GM12878 (cell line): ENCODE measurements around the gene APCS.

Source experiments
- CHD1 ChIP-seq: IDR thresholded peaks from 2 replicates; pipeline ENCODE4 v1.6.1; 2012; ENCODE audit warnings: low read depth, low read length, improper control_type of control experiment
- HCFC1 ChIP-seq: fragments of 150-350 bp; IDR thresholded peaks from 2 replicates; pipeline ENCODE4 v1.6.1; 2014; ENCODE audit warnings: low read length
- HDAC2 ChIP-seq: fragments of 200-600 bp; sonication (generic); IDR thresholded peaks from 2 replicates; pipeline ENCODE4 v1.6.1; 2017
- MYC ChIP-seq: IDR thresholded peaks from 2 replicates; pipeline ENCODE4 v1.6.1; 2011; ENCODE audit warnings: mild to moderate bottlenecking, low read length, moderate library complexity, inconsistent platforms; ENCODE audit not compliant: insufficient read depth, insufficient replicate concordance, insufficient read length, severe bottlenecking
- NFYA ChIP-seq: IDR thresholded peaks from 2 replicates; pipeline ENCODE4 v1.6.1; 2011; ENCODE audit warnings: low read depth, mild to moderate bottlenecking, low read length, improper control_type of control experiment, borderline replicate concordance
- POLR2A ChIP-seq: IDR thresholded peaks from 2 replicates; pipeline ENCODE4 v1.6.1; 2011; ENCODE audit warnings: low read depth, mild to moderate bottlenecking, low read length
- SUPT20H ChIP-seq: IDR thresholded peaks from 2 replicates; pipeline ENCODE4 v1.6.1; 2011; ENCODE audit warnings: low read depth, mild to moderate bottlenecking, low read length, moderate library complexity, borderline replicate concordance; ENCODE audit not compliant: control insufficient read depth
- ZNF274 ChIP-seq: IDR thresholded peaks from one replicate; pipeline ENCODE4 v1.8.0; 2011; ENCODE audit not compliant: insufficient read length, insufficient read depth
- TF ChIP-seq, protein P1 (sequence below): IDR thresholded peaks from 2 replicates; pipeline ENCODE4 v1.6.1; 2012; ENCODE audit warnings: mild to moderate bottlenecking, low read depth, low read length
- TF ChIP-seq, protein P2 (sequence below): fragments of 450-650 bp; formaldehyde crosslinking; IDR thresholded peaks from 2 replicates; pipeline ENCODE4 v1.5.0; 2022; ENCODE audit warnings: mild to moderate bottlenecking, missing genetic modification characterization
- TF ChIP-seq, protein P3 (sequence below), 3 experiments: IDR thresholded peaks in 2 of 3; conservative IDR thresholded peaks in 1 of 3; 2 replicates each; pipeline ENCODE4 v1.5.1; 2011; ENCODE audit warnings: low read depth in 3 of 3, low read length in 3 of 3, mild to moderate bottlenecking in 3 of 3, control low read depth in 2 of 3, moderate library complexity in 2 of 3, inconsistent platforms in 1 of 3, mixed read lengths in 1 of 3; ENCODE audit not compliant: control insufficient read depth in 2 of 3, insufficient read depth in 1 of 3; ENCODE audit errors: extremely low read depth in 1 of 3
- TF ChIP-seq, protein P4 (sequence below): fragments of 150-350 bp; IDR thresholded peaks from 2 replicates; pipeline ENCODE4 v1.6.1; 2016; ENCODE audit warnings: low read depth, low read length

DNA sequence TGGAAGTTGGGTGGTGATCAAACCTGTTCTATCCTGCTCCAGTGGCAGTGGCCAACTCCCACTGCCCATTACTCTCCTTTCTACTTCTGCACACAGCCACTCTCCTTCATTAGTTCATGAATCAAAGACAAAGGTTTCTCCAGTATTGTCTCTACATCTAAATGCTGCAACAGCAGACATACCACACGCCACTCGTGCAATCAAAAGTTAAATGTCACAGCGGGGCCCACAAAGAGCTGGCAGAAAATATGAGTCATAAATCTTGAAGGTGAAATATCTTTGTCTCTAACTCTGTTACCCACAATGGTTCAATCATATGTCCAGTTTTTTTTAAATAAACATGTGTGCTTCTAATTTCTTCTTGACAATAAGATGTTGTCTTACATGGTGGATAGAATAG lies 13.3 kb downstream of the APCS start:
- TF ChIP-seq, protein P1, sequence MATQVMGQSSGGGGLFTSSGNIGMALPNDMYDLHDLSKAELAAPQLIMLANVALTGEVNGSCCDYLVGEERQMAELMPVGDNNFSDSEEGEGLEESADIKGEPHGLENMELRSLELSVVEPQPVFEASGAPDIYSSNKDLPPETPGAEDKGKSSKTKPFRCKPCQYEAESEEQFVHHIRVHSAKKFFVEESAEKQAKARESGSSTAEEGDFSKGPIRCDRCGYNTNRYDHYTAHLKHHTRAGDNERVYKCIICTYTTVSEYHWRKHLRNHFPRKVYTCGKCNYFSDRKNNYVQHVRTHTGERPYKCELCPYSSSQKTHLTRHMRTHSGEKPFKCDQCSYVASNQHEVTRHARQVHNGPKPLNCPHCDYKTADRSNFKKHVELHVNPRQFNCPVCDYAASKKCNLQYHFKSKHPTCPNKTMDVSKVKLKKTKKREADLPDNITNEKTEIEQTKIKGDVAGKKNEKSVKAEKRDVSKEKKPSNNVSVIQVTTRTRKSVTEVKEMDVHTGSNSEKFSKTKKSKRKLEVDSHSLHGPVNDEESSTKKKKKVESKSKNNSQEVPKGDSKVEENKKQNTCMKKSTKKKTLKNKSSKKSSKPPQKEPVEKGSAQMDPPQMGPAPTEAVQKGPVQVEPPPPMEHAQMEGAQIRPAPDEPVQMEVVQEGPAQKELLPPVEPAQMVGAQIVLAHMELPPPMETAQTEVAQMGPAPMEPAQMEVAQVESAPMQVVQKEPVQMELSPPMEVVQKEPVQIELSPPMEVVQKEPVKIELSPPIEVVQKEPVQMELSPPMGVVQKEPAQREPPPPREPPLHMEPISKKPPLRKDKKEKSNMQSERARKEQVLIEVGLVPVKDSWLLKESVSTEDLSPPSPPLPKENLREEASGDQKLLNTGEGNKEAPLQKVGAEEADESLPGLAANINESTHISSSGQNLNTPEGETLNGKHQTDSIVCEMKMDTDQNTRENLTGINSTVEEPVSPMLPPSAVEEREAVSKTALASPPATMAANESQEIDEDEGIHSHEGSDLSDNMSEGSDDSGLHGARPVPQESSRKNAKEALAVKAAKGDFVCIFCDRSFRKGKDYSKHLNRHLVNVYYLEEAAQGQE, result no peak
- TF ChIP-seq ZNF274 (no peak), HDAC2 (no peak), SUPT20H (no peak), HCFC1 (no peak), CHD1 (no peak), MYC (no peak), NFYA (no peak), POLR2A (no peak)
- TF ChIP-seq, protein P2, sequence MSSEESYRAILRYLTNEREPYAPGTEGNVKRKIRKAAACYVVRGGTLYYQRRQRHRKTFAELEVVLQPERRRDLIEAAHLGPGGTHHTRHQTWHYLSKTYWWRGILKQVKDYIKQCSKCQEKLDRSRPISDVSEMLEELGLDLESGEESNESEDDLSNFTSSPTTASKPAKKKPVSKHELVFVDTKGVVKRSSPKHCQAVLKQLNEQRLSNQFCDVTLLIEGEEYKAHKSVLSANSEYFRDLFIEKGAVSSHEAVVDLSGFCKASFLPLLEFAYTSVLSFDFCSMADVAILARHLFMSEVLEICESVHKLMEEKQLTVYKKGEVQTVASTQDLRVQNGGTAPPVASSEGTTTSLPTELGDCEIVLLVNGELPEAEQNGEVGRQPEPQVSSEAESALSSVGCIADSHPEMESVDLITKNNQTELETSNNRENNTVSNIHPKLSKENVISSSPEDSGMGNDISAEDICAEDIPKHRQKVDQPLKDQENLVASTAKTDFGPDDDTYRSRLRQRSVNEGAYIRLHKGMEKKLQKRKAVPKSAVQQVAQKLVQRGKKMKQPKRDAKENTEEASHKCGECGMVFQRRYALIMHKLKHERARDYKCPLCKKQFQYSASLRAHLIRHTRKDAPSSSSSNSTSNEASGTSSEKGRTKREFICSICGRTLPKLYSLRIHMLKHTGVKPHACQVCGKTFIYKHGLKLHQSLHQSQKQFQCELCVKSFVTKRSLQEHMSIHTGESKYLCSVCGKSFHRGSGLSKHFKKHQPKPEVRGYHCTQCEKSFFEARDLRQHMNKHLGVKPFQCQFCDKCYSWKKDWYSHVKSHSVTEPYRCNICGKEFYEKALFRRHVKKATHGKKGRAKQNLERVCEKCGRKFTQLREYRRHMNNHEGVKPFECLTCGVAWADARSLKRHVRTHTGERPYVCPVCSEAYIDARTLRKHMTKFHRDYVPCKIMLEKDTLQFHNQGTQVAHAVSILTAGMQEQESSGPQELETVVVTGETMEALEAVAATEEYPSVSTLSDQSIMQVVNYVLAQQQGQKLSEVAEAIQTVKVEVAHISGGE (CRISPR knock-in tag), result no peak
- TF ChIP-seq, protein P3, sequence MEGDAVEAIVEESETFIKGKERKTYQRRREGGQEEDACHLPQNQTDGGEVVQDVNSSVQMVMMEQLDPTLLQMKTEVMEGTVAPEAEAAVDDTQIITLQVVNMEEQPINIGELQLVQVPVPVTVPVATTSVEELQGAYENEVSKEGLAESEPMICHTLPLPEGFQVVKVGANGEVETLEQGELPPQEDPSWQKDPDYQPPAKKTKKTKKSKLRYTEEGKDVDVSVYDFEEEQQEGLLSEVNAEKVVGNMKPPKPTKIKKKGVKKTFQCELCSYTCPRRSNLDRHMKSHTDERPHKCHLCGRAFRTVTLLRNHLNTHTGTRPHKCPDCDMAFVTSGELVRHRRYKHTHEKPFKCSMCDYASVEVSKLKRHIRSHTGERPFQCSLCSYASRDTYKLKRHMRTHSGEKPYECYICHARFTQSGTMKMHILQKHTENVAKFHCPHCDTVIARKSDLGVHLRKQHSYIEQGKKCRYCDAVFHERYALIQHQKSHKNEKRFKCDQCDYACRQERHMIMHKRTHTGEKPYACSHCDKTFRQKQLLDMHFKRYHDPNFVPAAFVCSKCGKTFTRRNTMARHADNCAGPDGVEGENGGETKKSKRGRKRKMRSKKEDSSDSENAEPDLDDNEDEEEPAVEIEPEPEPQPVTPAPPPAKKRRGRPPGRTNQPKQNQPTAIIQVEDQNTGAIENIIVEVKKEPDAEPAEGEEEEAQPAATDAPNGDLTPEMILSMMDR (IDR thresholded peaks at IDR 0.05 in 2 of 3, conservative IDR thresholded peaks at IDR 0.05 in 1 of 3; ENCODE audit: control insufficient read depth in 2 of 3, extremely low read depth in 1 of 3, insufficient read depth in 1 of 3, low read depth in 3 of 3, low read length in 3 of 3), result no peak
- TF ChIP-seq, protein P4, sequence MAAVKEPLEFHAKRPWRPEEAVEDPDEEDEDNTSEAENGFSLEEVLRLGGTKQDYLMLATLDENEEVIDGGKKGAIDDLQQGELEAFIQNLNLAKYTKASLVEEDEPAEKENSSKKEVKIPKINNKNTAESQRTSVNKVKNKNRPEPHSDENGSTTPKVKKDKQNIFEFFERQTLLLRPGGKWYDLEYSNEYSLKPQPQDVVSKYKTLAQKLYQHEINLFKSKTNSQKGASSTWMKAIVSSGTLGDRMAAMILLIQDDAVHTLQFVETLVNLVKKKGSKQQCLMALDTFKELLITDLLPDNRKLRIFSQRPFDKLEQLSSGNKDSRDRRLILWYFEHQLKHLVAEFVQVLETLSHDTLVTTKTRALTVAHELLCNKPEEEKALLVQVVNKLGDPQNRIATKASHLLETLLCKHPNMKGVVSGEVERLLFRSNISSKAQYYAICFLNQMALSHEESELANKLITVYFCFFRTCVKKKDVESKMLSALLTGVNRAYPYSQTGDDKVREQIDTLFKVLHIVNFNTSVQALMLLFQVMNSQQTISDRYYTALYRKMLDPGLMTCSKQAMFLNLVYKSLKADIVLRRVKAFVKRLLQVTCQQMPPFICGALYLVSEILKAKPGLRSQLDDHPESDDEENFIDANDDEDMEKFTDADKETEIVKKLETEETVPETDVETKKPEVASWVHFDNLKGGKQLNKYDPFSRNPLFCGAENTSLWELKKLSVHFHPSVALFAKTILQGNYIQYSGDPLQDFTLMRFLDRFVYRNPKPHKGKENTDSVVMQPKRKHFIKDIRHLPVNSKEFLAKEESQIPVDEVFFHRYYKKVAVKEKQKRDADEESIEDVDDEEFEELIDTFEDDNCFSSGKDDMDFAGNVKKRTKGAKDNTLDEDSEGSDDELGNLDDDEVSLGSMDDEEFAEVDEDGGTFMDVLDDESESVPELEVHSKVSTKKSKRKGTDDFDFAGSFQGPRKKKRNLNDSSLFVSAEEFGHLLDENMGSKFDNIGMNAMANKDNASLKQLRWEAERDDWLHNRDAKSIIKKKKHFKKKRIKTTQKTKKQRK, result no peak
